Erythroblast (primary cell): ENCODE measurements around the gene AMD1.

Experiments
- DNase-seq, 2 experiments: peaks; one replicate each; lab custom pipeline; 2025; lab: John Stamatoyannopoulos, UW
- GATA1 ChIP-seq: IDR thresholded peaks from 2 replicates; pipeline ENCODE4 v1.6.1; 2011; ENCODE audit warnings: low read depth, mild to moderate bottlenecking, control low read depth, low read length, moderate library complexity
- POLR2A ChIP-seq: IDR thresholded peaks from 2 replicates; pipeline ENCODE4 v1.6.1; 2011; ENCODE audit warnings: mild to moderate bottlenecking, low read length

Gene AMD1

GRCh38 chr6:110859335-110859792 lies 15.2 kb upstream of the AMD1 start:
- DNase-seq = no peak
- no peak for TF ChIP-seq POLR2A
- TF ChIP-seq GATA1 = no peak

- TF ChIP-seq GATA1 (no peak), POLR2A (no peak)
- no peak for DNase-seq
Observed at GRCh38 chr6:110864824-110865223, 9.8 kb upstream of the AMD1 start.

- peak in 1 of 2 experiments; percentile 80 for DNase-seq
- TF ChIP-seq GATA1 = no peak
- TF ChIP-seq POLR2A = peak; percentile 84
Observed at GRCh38 chr6:110874880-110875547, 429 bp downstream of the AMD1 start.

GRCh38 chr6:110875548-110876169 lies 1.1 kb downstream of the AMD1 start:
- DNase-seq = peak; percentile 86 to 89
- TF ChIP-seq GATA1 (no peak), POLR2A (no peak)

- DNase-seq = peak; percentile 88 to 89
- no peak for TF ChIP-seq GATA1
- peak; percentile 90 for TF ChIP-seq POLR2A
Observed at GRCh38 chr6:110876170-110876773, 1.7 kb downstream of the AMD1 start.

- TF ChIP-seq POLR2A = no peak
- no peak for TF ChIP-seq GATA1
- peak; percentile 40 to 52 for DNase-seq
Observed at GRCh38 chr6:110876806-110877564, 2.4 kb downstream of the AMD1 start.

- peak in 1 of 2 experiments; percentile 42 for DNase-seq
- TF ChIP-seq GATA1 (no peak), POLR2A (no peak)
Observed at GRCh38 chr6:110877569-110877968, 3.0 kb downstream of the AMD1 start.

- peak; percentile 67 to 76 for DNase-seq
Observed at GRCh38 chr6:110878751-110879522, 4.4 kb downstream of the AMD1 start.

GRCh38 chr6:110880651-110881050 lies 6.1 kb downstream of the AMD1 start:
- no peak for DNase-seq

More at GRCh38 chr6:110878751-110879522, 4.4 kb downstream of the AMD1 start:
- no peak for TF ChIP-seq POLR2A
- TF ChIP-seq GATA1 = no peak

GRCh38 chr6:110881546-110882273 lies 7.1 kb downstream of the AMD1 start:
- TF ChIP-seq POLR2A = no peak
- no peak for TF ChIP-seq GATA1
- peak; percentile 39 to 40 for DNase-seq

More at GRCh38 chr6:110880651-110881050, 6.1 kb downstream of the AMD1 start:
- TF ChIP-seq GATA1 (no peak), POLR2A (no peak)

- no peak for DNase-seq
- TF ChIP-seq POLR2A = no peak
- TF ChIP-seq GATA1 = no peak
Observed at GRCh38 chr6:110882274-110882619, 7.7 kb downstream of the AMD1 start.
